ENCODE measurements around the gene SPATA2.

DNA sequence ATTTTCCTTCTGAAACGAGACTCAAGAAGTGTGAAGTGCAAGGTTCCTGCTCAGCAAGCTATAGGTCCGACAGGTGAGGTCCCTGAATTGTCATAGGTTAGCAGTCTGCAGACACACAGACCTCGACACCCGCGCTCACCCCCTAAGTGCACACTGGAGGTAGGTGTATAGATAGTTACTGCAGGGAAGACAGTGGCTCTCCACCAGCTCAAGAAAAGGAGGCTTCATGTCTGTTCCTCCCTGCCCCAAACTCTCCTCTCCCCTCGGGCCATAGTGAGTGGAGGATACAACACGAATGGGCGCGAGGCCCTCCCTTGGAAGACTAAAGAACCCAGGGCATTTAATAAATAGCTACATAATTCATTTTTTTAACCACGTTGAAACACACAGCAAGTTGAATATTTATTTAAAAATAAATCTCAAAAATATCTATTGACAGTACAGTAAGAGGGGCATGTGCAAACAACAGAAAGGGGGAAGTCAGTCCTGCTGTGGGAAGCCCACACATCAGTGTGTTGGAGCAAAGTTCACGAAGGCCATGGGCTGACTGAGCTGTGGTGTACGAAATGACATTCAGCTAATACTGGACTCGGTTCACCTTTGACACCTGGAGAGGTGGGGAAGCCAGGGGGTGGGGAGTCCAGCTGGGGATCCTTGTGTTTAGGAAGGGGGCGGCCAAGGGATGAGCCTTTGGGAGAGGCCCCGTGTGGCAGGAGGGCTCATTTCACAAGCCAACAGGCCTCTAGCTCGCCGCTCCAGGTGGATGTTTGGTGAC is 10.7 kb downstream of the SPATA2 start:
- no peak for TF ChIP-seq EZH2 (IDR thresholded peaks at IDR 0.05)
- TF ChIP-seq, protein P1, sequence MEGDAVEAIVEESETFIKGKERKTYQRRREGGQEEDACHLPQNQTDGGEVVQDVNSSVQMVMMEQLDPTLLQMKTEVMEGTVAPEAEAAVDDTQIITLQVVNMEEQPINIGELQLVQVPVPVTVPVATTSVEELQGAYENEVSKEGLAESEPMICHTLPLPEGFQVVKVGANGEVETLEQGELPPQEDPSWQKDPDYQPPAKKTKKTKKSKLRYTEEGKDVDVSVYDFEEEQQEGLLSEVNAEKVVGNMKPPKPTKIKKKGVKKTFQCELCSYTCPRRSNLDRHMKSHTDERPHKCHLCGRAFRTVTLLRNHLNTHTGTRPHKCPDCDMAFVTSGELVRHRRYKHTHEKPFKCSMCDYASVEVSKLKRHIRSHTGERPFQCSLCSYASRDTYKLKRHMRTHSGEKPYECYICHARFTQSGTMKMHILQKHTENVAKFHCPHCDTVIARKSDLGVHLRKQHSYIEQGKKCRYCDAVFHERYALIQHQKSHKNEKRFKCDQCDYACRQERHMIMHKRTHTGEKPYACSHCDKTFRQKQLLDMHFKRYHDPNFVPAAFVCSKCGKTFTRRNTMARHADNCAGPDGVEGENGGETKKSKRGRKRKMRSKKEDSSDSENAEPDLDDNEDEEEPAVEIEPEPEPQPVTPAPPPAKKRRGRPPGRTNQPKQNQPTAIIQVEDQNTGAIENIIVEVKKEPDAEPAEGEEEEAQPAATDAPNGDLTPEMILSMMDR (IDR thresholded peaks at IDR 0.05 in 2 of 3, conservative IDR thresholded peaks at IDR 0.05 in 1 of 3; ENCODE audit: borderline replicate concordance in 1 of 3, insufficient read depth in 1 of 3, low read depth in 2 of 3, low read length in 2 of 3), result no peak
